Endothelial cell of umbilical vein (primary cell): Measurements from ENCODE around the gene KRT79. TPM values are rescaled to one million over a fixed set of nuclear protein-coding genes. Genes with fewer than 3 reads are reported as not detected.

Experiments used
- BruUV-seq: library from RNA; stranded (reverse); fragments of 400-500 nt; replicated peaks from 2 replicates; lab custom pipeline; 2021; lab: Mats Ljungman, UMichigan
- CTCF ChIA-PET: fragments of 300-600, 350-600 bp; sonication (Branson Sonifier 250); formaldehyde crosslinking; loops from one replicate; lab custom pipeline; 2021; ENCODE audit warnings: antibody characterized with exemption, inconsistent platforms; lab: Charles Lee
- POLR2A ChIA-PET: fragments of 300-600, 350-600 bp; sonication (Branson Sonifier 250); formaldehyde crosslinking; loops from one replicate; lab custom pipeline; 2021; ENCODE audit warnings: antibody characterized with exemption, inconsistent platforms; lab: Charles Lee
- DNase-seq: peaks from one replicate; pipeline ENCODE4 v3.0.0-alpha.2; 2011; ENCODE audit warnings: low read depth, low spot score
- FAIRE-seq: peaks from 2 replicates; lab custom pipeline; 2011; peaks lifted over from hg19 to GRCh38; lab: Jason Lieb, UNC
- H2AFZ ChIP-seq: 2 replicates; pipeline ENCODE4 v1.6.0; 2012; ENCODE audit warnings: low read depth, low read length, control low read depth, inconsistent platforms
- H3K27ac ChIP-seq: 2 replicates; pipeline ENCODE4 v1.5.1; 2011; ENCODE audit warnings: low read depth, mild to moderate bottlenecking, control low read depth, low read length, moderate library complexity; ENCODE audit not compliant: insufficient read depth
- H3K27me3 ChIP-seq, 2 experiments: 2 replicates each; pipeline versions ENCODE4 v1.6.0 to v1.6.1; 2011; ENCODE audit warnings: low read length in 2 of 2, mixed read lengths in 1 of 2; ENCODE audit not compliant: control insufficient read depth in 2 of 2, insufficient read depth in 2 of 2
- H3K36me3 ChIP-seq, 2 experiments: 2 replicates in 1 of 2; 3 replicates in 1 of 2; pipeline ENCODE4 v1.5.1; 2011; ENCODE audit warnings: low read length in 2 of 2, mild to moderate bottlenecking in 1 of 2, moderate library complexity in 1 of 2; ENCODE audit not compliant: control insufficient read depth in 2 of 2, insufficient read depth in 2 of 2; ENCODE audit errors: extremely low read depth in 1 of 2
- H3K4me1 ChIP-seq: 3 replicates; pipeline ENCODE4 v1.5.1; 2011; ENCODE audit warnings: mild to moderate bottlenecking, low read length; ENCODE audit not compliant: control insufficient read depth, insufficient read depth; ENCODE audit errors: extremely low read depth
- H3K4me2 ChIP-seq: 2 replicates; pipeline ENCODE4 v1.6.1; 2011; ENCODE audit warnings: low read length, control low read depth, mixed read lengths; ENCODE audit not compliant: insufficient read depth
- H3K4me3 ChIP-seq, 3 experiments: fragments of 200-600 bp in 1 of 3; sonication (generic), shearing (Covaris generic) in 1 of 3; replicated peaks in 1 of 3; 2 replicates each; pipeline ENCODE4 v1.5.1; 2011 to 2016; ENCODE audit warnings: control low read depth in 3 of 3, low read length in 3 of 3, mild to moderate bottlenecking in 2 of 3, inconsistent platforms in 1 of 3, low read depth in 1 of 3, moderate library complexity in 1 of 3; ENCODE audit not compliant: insufficient read depth in 1 of 3
- H3K79me2 ChIP-seq: 2 replicates; pipeline ENCODE4 v1.6.0; 2012; ENCODE audit warnings: low read length, inconsistent platforms; ENCODE audit not compliant: control insufficient read depth, insufficient read depth
- H3K9ac ChIP-seq: replicated peaks from 2 replicates; pipeline ENCODE3; 2011; ENCODE audit warnings: low read length, control low read depth; ENCODE audit not compliant: insufficient read depth; ENCODE audit errors: extremely low read depth
- H3K9me1 ChIP-seq: replicated peaks from 3 replicates; pipeline ENCODE4 v1.6.0; 2011; ENCODE audit warnings: mild to moderate bottlenecking, low read length; ENCODE audit not compliant: control insufficient read depth, insufficient read depth; ENCODE audit errors: extremely low read depth
- H3K9me3 ChIP-seq: replicated peaks from 2 replicates; pipeline ENCODE4 v1.5.1; 2012; ENCODE audit warnings: low read length, inconsistent platforms; ENCODE audit not compliant: control insufficient read depth, insufficient read depth
- H4K20me1 ChIP-seq: replicated peaks from 2 replicates; pipeline ENCODE3; 2011; ENCODE audit warnings: mild to moderate bottlenecking, low read length; ENCODE audit not compliant: control insufficient read depth, insufficient read depth; ENCODE audit errors: extremely low read depth
- CTCF ChIP-seq, 2 donors: IDR thresholded peaks; 1 replicate in 1 of 2; 2 replicates in 1 of 2; pipeline ENCODE4 v1.5.1; 2011; ENCODE audit warnings: low read length in 2 of 2, mild to moderate bottlenecking in 2 of 2, moderate library complexity in 2 of 2, control low read depth in 1 of 2, inconsistent platforms in 1 of 2, low read depth in 1 of 2; ENCODE audit not compliant: insufficient read depth in 1 of 2; ENCODE audit errors: extremely low read depth in 1 of 2
- EZH2 ChIP-seq: IDR thresholded peaks from 2 replicates; pipeline ENCODE4 v1.6.1; 2012; ENCODE audit warnings: borderline replicate concordance, low read depth, mild to moderate bottlenecking, moderate library complexity, low read length, inconsistent platforms; ENCODE audit not compliant: severe bottlenecking
- FOS ChIP-seq: IDR thresholded peaks from 2 replicates; pipeline ENCODE4 v1.6.1; 2011; ENCODE audit warnings: mild to moderate bottlenecking, low read length, moderate library complexity, borderline replicate concordance; ENCODE audit not compliant: insufficient read depth
- GATA2 ChIP-seq: IDR thresholded peaks from 2 replicates; pipeline ENCODE4 v1.7.0; 2011; ENCODE audit warnings: low read depth, mild to moderate bottlenecking, moderate library complexity, mixed read lengths, low read length; ENCODE audit not compliant: insufficient read length, insufficient read depth
- JUN ChIP-seq: IDR thresholded peaks from 2 replicates; pipeline ENCODE4 v1.6.1; 2011; ENCODE audit warnings: borderline replicate concordance, low read depth; ENCODE audit not compliant: insufficient read length, insufficient read depth
- MAX ChIP-seq: IDR thresholded peaks from 2 replicates; pipeline ENCODE4 v1.6.1; 2011; ENCODE audit not compliant: insufficient read depth, insufficient read length
- MYC ChIP-seq: IDR thresholded peaks from one replicate; pipeline ENCODE4 v1.6.1; 2011; ENCODE audit warnings: mild to moderate bottlenecking, low read depth, low read length
- POLR2A ChIP-seq: IDR thresholded peaks from 2 replicates; pipeline ENCODE4 v1.6.1; 2012; ENCODE audit warnings: low read depth, mild to moderate bottlenecking, control low read depth, low read length
- POLR2AphosphoS5 ChIP-seq: IDR thresholded peaks from 2 replicates; pipeline ENCODE4 v1.6.1; 2012; ENCODE audit warnings: low read depth, mild to moderate bottlenecking, control low read depth, low read length, moderate library complexity; ENCODE audit not compliant: insufficient read depth
- dilution Hi-C: fragments of 300-500 bp; cut with MboI; formaldehyde crosslinking; loops from one replicate; pipeline ENCODE4 v1.15.0; 2019; ENCODE audit warnings: low sequenced_read_pairs; ENCODE audit not compliant: extremely low pct_ligation_motif_present
- intact Hi-C: fragments of 100-400 bp; cut with micrococcal nuclease; formaldehyde crosslinking; loops from one replicate; pipeline ENCODE4 v1.10.0; 2022
- polyA plus RNA-seq, 4 experiments: library from polyadenylated mRNA; depleted of rRNA in 3 of 4; stranded (reverse) in 3 of 4; unstranded in 1 of 4; fragments of >200 nt; gene quantifications; 2 replicates each; pipeline versions ENCODE4 v1.2.1 to v1.2.3, GENCODE V29; 2011 to 2012; ENCODE audit warnings: missing spikeins in 1 of 4
- total RNA-seq: library from RNA; stranded (reverse); gene quantifications from 2 replicates; pipeline ENCODE4 v1.2.3, GENCODE V29; 2021

Gene KRT79
- total and polyA plus RNA-seq, 2 donors (not counting 3 experiments of a cell fraction or from before 2014, with no cell fraction given), result not detected

- no TSS peak for BruUV-seq
- no peaks in the 10 kb centered on the region for H3K9me3 ChIP-seq
- ChIA-PET POLR2A (no interaction called here), CTCF (interaction anchor here (0.5 to 1.3 kb wide), 2 partner anchors 12 to 74 kb away, joined by 3 to 4 read pairs; no protein-coding TSS in a partner anchor)
- intact Hi-C loops, result no loop called here
- no peak overlapping the region for H2AFZ ChIP-seq
- FAIRE-seq (no peak), DNase-seq (no peak)
- no peaks in the 10 kb centered on the region for H3K36me3 ChIP-seq
- no peak overlapping the region for H3K4me3 ChIP-seq
- peaks cover 12 to 17% of the 10 kb centered on the region in 2 experiments for H3K27me3 ChIP-seq
- H3K4me1 ChIP-seq, result no peaks in the 10 kb centered on the region
- no peaks in the 10 kb centered on the region for H4K20me1 ChIP-seq
- no peak overlapping the region for H3K9ac ChIP-seq
- H3K27ac ChIP-seq, result no peak overlapping the region
- dilution Hi-C loops, result no loop called here
- no peaks in the 10 kb centered on the region for H3K9me1 ChIP-seq
- no peak for TF ChIP-seq GATA2
- TF ChIP-seq EZH2, result no peak
- TF ChIP-seq POLR2AphosphoS5, result no peak
- no peak for TF ChIP-seq JUN
- no peak for TF ChIP-seq MAX
- no peak for TF ChIP-seq MYC
- no peak for TF ChIP-seq FOS
- TF ChIP-seq CTCF (IDR thresholded peaks at IDR 0.05; ENCODE audit: extremely low read depth in 1 of 2, insufficient read depth in 1 of 2, low read depth in 1 of 2, low read length in 2 of 2), result no peak
- no peak for TF ChIP-seq POLR2A
- no peaks in the 10 kb centered on the region for H3K79me2 ChIP-seq
- no peak overlapping the region for H3K4me2 ChIP-seq
Observed at GRCh38 chr12:52790427-52791270, 43.5 kb downstream of the KRT79 start.
